ENCODE results near the gene NANOGP8. TPM values are rescaled to one million over a fixed set of nuclear protein-coding genes. Genes with fewer than 3 reads are reported as not detected.

Gene NANOGP8
- total and polyA plus RNA-seq, 9 of the 15 experiments (the other 6 are each of a cell fraction or from before 2014, with no cell fraction given) = not detected

DNA sequence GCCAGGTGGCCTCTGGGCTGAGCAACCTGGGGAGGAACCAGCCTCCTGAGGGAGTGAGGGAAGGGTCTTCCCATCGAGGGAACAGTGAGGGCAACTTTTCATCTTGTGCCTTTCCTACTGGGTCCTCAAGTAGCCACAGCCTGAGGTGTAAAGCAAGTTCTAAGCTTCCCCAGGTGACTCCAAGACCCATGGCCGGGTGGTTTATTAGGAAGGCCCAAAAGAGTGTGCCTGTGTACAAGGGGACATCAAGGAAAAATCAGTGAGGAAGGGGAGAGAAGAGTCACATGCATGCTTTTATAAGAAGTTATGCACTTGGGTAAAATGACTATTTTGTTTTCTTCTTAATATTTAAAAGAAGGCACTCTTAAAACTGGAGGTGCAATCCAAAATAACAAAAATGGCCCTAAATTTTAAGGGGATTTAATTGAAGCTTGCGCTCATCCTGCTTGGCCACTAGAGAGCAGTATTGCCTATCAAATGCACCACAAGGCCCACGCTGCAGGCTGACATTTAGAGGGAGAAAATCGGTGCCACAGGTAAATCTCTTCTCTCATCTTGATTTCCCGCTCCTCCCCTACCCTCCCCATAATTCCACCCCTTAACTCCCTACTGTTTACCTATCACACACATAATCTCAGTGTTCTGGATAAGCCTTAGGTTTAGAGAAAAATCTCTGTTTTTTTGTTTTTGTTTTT, 6.7 kb downstream of the NANOGP8 start:
- Histone ChIP-seq H3K27ac (ENCODE audit: extremely low read depth, low read depth, low read length) (no peak overlapping the region), H3K9ac (ENCODE audit: insufficient read depth in 1 of 2, low read depth in 2 of 2, low read length in 2 of 2) (no peak overlapping the region), H2AFZ (ENCODE audit: low read depth, low read length) (peak overlapping the region; percentile 49), H3K9me3 (replicated peaks; ENCODE audit: control insufficient read depth, insufficient read depth, low read depth, low read length) (no peaks in the 10 kb centered on the region), H3K36me3 (ENCODE audit: control insufficient read depth, insufficient read depth, low read length) (no peaks in the 10 kb centered on the region), H3K4me2 (ENCODE audit: insufficient read depth, low read length) (no peak overlapping the region), H3K79me2 (ENCODE audit: control insufficient read depth, insufficient read depth, low read length) (no peaks in the 10 kb centered on the region), H3K27me3 (ENCODE audit: control insufficient read depth in 2 of 2, insufficient read depth in 2 of 2, low read length in 2 of 2) (no peaks in the 10 kb centered on the region), H3K9me1 (ENCODE audit: control insufficient read depth, insufficient read depth, low read length) (no peaks in the 10 kb centered on the region), H4K20me1 (replicated peaks; ENCODE audit: control insufficient read depth, insufficient read depth, low read length) (no peaks in the 10 kb centered on the region), H3K4me3 (no peak overlapping the region), H3K4me1 (replicated peaks in 1 of 2; ENCODE audit: control insufficient read depth in 2 of 2, insufficient read depth in 2 of 2, low read length in 2 of 2) (no peaks in the 10 kb centered on the region)
- DNase-seq (ENCODE audit: extremely low read depth in 1 of 4, low spot score in 3 of 4) (peak; percentile 50 to 74 (median 61)), FAIRE-seq (peak; percentile 94), ATAC-seq (peak; percentile 84)
- no TSS peak for BruUV-seq (replicated peaks)
- in situ Hi-C loops (cut with MboI) = loop anchor here (10.0 to 25.0 kb wide), 2 partner anchors 209 to 366 kb away; no protein-coding TSS in a partner anchor
- ChIA-PET CTCF (ENCODE audit: low intra/inter-chr PET ratio) (interaction anchor here (1.0 to 2.8 kb wide), 2 partner anchors 211 to 366 kb away, joined by 6 to 31 read pairs; no protein-coding TSS in a partner anchor), POLR2A (interaction anchor here (0.6 to 1.0 kb wide), 2 partner anchors 210 to 304 kb away, joined by 3 read pairs; no protein-coding TSS in a partner anchor)
- 1% methylated on average over 6 of the region's 6 CpGs for WGBS (ENCODE audit: insufficient coverage, low coverage, missing lambda C conversion rate)
- intact Hi-C loops (cut with micrococcal nuclease) = loop anchor here (1.0 to 2.0 kb wide), 2 partner anchors 210 to 366 kb away; no protein-coding TSS in a partner anchor
- TF ChIP-seq RAD21 (CRISPR knock-in tag; conservative IDR thresholded peaks at IDR 0.05 in 1 of 2, IDR thresholded peaks at IDR 0.05 in 1 of 2) = peak; percentile 92 to 96
- peak; percentile 75; the same call in 1 of the 2 replicates for TF ChIP-seq STAG1 (CRISPR knock-in tag; IDR thresholded peaks at IDR 0.05; ENCODE audit: borderline replicate concordance)
- 0 out of 2 replicates have a peak, but pooled peaks have one; percentile 43 for TF ChIP-seq CC2D1A (IDR thresholded peaks at IDR 0.05)
- peak; percentile 25; the same call in 1 of the 2 replicates for TF ChIP-seq EGR1 (conservative IDR thresholded peaks at IDR 0.05)
- TF ChIP-seq SMC3 (conservative IDR thresholded peaks at IDR 0.05; ENCODE audit: insufficient read depth, low read depth, low read length) = peak; percentile 93
- TF ChIP-seq CTCF (IDR thresholded peaks at IDR 0.05 in 2 of 3, conservative IDR thresholded peaks at IDR 0.05 in 1 of 3; ENCODE audit: insufficient read depth in 2 of 3, low read depth in 1 of 3, low read length in 3 of 3) = peak; percentile 72 to 93 (median 76)
- TF ChIP-seq ARID3A (IDR thresholded peaks at IDR 0.05; ENCODE audit: borderline replicate concordance, low read depth, low read length) = peak; percentile 30; the same call in 1 of the 2 replicates
- TF ChIP-seq ELK1 (CRISPR knock-in tag; IDR thresholded peaks at IDR 0.05) = no peak
- TF ChIP-seq ZNF766 (CRISPR knock-in tag; conservative IDR thresholded peaks at IDR 0.05) = no peak
- no peak for TF ChIP-seq E2F8 (IDR thresholded peaks at IDR 0.05; ENCODE audit: low read depth, partially characterized antibody)
- no peak for TF ChIP-seq ASH1L (IDR thresholded peaks at IDR 0.05; ENCODE audit: borderline replicate concordance, low read depth, partially characterized antibody)
- TF ChIP-seq ARID2 (IDR thresholded peaks at IDR 0.05) = peak; percentile 73
